SH-SY5Y (cell line): ENCODE results near the gene NLRP14.

ENCODE experiments used
- GATA2 ChIP-seq: IDR thresholded peaks from 2 replicates; pipeline ENCODE4 v1.6.1; 2011; ENCODE audit warnings: mild to moderate bottlenecking, low read depth, low read length
- GATA3 ChIP-seq: IDR thresholded peaks from 2 replicates; pipeline ENCODE4 v1.6.1; 2011; ENCODE audit warnings: low read depth, mild to moderate bottlenecking, low read length, moderate library complexity

GRCh38 chr11:7030836-7031235 is 10.6 kb downstream of the NLRP14 start:
- TF ChIP-seq GATA2 (no peak), GATA3 (no peak)
